Activated naive CD8-positive, alpha-beta T cell (primary cell): ENCODE measurements around the gene GTF3C5.

Source experiments
- H3K27ac Mint-ChIP-seq: one replicate; pipeline ENCODE4 v1.8.0; 2021; ENCODE audit warnings: mixed read lengths
- H3K27me3 Mint-ChIP-seq: one replicate; pipeline ENCODE4 v1.8.0; 2021; ENCODE audit warnings: mixed read lengths
- H3K36me3 Mint-ChIP-seq: one replicate; pipeline ENCODE4 v1.8.0; 2021; ENCODE audit warnings: mixed read lengths
- H3K4me1 Mint-ChIP-seq: one replicate; pipeline ENCODE4 v1.8.0; 2021; ENCODE audit warnings: low read depth, mixed read lengths
- H3K4me3 Mint-ChIP-seq: one replicate; pipeline ENCODE4 v1.8.0; 2021; ENCODE audit warnings: mild to moderate bottlenecking, mixed read lengths
- H3K9me3 Mint-ChIP-seq: one replicate; pipeline ENCODE4 v1.8.0; 2021; ENCODE audit warnings: low read depth, mixed read lengths

Gene GTF3C5

DNA sequence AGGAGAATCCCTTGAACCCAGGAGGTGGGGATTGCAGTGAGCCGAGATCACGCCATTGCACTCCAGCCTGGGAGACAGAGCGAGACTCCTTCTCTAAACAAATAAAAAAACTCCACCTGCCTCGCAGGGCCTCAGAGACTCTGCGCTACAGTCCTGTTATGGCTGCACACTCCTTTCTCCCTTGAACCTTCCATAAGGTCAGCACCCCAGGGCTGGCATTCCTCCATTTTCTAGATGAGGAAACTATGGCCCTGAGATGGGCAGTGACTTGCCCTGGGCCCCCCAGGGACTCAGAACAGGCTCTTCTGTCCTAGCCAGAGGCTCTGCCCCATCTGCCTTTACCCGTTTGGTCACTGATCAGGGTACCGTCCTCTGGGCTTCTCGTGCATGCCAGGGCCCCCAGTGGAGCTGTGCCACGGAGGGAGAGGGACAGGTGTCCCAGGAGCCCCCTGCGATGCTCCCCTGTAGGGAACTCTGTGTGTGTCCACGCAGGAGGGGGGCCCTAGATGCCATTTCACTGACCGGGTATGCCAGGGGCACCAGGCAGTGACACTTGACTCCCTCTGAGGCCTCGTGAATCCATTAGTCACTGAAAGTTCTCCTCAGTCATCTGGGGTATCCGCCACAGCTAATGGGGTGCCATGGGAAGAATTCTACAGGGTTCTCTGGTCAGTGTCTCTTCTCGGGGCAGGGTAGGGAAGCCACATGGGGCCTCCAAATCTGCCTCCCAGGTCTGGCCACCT lies 74.1 kb downstream of the GTF3C5 start:
- Mint-ChIP-seq H3K27ac (no peak overlapping the region), H3K4me1 (no peaks in the 10 kb centered on the region), H3K36me3 (peaks cover 9% of the 10 kb centered on the region), H3K9me3 (no peaks in the 10 kb centered on the region), H3K4me3 (no peak overlapping the region), H3K27me3 (no peaks in the 10 kb centered on the region)

DNA sequence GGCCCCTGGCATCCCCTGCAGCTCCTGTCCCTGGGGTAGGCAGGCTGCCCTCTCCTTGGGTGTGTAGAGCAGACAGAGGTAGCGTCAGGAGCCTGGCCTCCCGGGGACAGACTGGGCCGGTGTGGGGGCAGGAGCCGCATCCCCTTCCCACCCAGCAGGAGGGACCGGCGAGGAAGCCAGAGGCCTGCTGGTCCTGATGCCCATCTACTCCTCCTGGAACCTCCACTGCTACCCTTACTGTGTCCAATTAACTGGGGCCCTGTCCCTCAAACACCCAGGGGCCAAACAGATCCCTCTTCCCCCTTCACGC lies 74.6 kb downstream of the GTF3C5 start:
- H3K9me3 Mint-ChIP-seq: no peaks in the 10 kb centered on the region
- H3K4me3 Mint-ChIP-seq: no peak overlapping the region
- H3K27me3 Mint-ChIP-seq: no peaks in the 10 kb centered on the region
- peaks cover 9% of the 10 kb centered on the region for H3K36me3 Mint-ChIP-seq
- H3K27ac Mint-ChIP-seq: no peak overlapping the region
- peaks cover 2% of the 10 kb centered on the region for H3K4me1 Mint-ChIP-seq

DNA sequence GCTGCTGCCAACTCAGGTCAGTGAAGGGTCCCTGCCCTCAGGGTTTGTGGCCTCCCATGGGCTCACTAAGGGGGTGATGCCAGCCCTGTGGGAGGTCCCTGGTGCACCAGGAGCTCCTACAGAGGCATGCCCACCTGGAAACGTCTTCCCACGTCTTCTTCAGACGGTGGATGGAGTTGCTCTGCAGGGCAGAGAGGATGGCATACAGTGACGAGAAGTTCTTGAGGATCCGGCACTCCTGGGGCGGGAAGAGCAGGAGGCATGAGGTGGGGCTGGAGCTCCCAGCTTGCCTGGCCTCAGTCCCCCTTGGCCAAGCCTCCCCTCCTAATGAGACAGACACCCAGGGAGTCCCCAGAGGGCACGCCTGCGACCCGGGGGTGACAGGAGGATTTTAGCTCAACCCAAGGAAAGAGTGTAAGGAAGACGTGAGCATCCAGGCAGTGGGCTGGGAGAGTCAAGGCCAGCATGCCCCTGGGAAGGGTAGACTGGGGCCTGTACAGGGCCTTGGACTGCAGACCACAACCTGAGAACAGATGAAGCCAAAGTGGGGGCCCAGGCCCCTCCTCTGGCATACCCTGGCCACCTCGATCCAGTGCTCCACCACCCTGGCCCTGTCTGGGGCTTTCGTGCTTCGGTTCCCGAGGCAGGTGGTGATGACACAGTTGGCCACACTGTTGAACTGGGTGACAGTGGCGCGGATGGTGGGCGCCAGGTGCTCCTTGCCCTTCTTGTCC lies 75.9 kb downstream of the GTF3C5 start:
- no peaks in the 10 kb centered on the region for H3K27me3 Mint-ChIP-seq
- H3K9me3 Mint-ChIP-seq: no peaks in the 10 kb centered on the region

DNA sequence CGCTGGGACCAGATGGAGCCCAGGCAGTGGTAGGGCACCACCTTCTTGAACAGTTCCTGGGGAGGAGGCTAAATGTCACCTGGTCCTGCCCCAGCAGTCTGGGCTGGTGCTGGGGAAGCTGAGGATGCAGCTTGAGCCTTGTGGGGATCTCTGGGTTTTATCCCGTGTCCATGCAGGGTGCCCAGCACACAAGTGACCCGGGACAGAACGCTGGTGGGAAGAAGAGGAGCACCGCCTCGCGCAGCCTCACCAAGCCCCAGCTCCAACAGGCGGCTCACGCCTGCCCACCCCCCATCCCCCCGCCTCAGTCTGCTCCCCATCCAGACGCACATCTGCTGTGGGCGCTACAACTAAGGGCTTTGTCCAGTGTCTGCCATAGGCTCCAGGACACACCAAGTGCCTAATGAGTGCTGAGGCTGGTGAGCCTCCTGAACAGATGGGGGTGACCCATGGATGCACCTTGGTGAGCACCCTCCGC lies 76.5 kb downstream of the GTF3C5 start:
- Mint-ChIP-seq H3K27ac (no peak overlapping the region), H3K4me1 (peaks cover 2% of the 10 kb centered on the region), H3K27me3 (no peaks in the 10 kb centered on the region), H3K4me3 (no peak overlapping the region), H3K36me3 (peaks cover 5% of the 10 kb centered on the region), H3K9me3 (no peaks in the 10 kb centered on the region)

More for the DNA sequence above, 75.9 kb downstream of the GTF3C5 start:
- Mint-ChIP-seq H3K4me1 (peaks cover 2% of the 10 kb centered on the region), H3K36me3 (peaks cover 5% of the 10 kb centered on the region), H3K4me3 (no peak overlapping the region), H3K27ac (no peak overlapping the region)
